ENCODE measurements around the gene SCAF11.
A peak's percentile ranks its signal among the peaks of the same experiment; 100 is the strongest.
"Not testable (repeated sequence)": the region's sequence is repeated elsewhere in the genome, so short reads cannot be mapped to it uniquely, and the experiment has no call there.

Gene SCAF11

GRCh38 chr12:45990468-45991283 lies at the start of gene SCAF11:
SCAF11 (minus strand) TSS chr12:45990574; CDS start chr12:45964167, 26,407 bp downstream.
- DNase-seq = peak; percentile 94

GRCh38 chr12:46037066-46037465 lies 46.7 kb upstream of the SCAF11 start:
- DNase-seq = not testable (repeated sequence)

- no peak for DNase-seq
Measured at GRCh38 chr12:46027172-46027571, 36.8 kb upstream of the SCAF11 start.

- DNase-seq = no peak
Measured at GRCh38 chr12:46024099-46024498, 33.7 kb upstream of the SCAF11 start.

GRCh38 chr12:46020768-46021167 lies 30.4 kb upstream of the SCAF11 start:
- no peak for DNase-seq

GRCh38 chr12:46018712-46019111 lies 28.3 kb upstream of the SCAF11 start:
- DNase-seq = not testable (repeated sequence)

- not testable (repeated sequence) for DNase-seq
Measured at GRCh38 chr12:46017866-46018375, 27.5 kb upstream of the SCAF11 start.

- DNase-seq = no peak
Measured at GRCh38 chr12:46005823-46006222, 15.4 kb upstream of the SCAF11 start.

- no peak for DNase-seq
Measured at GRCh38 chr12:46005151-46005797, 14.9 kb upstream of the SCAF11 start.

GRCh38 chr12:46004715-46005114 lies 14.3 kb upstream of the SCAF11 start:
- no peak for DNase-seq

GRCh38 chr12:46000076-46000475 lies 9.7 kb upstream of the SCAF11 start:
- DNase-seq = not testable (repeated sequence)

- no peak for DNase-seq
Measured at GRCh38 chr12:45994736-45995135, 4.4 kb upstream of the SCAF11 start.

- DNase-seq = peak; percentile 32
Measured at GRCh38 chr12:45991284-45992249, 1.2 kb upstream of the SCAF11 start.

GRCh38 chr12:45989721-45990467 lies 480 bp downstream of the SCAF11 start:
- peak; percentile 27 for DNase-seq

- no peak for DNase-seq
Measured at GRCh38 chr12:45989287-45989686, 1.1 kb downstream of the SCAF11 start.

GRCh38 chr12:45988264-45988663 lies 2.1 kb downstream of the SCAF11 start:
- no peak for DNase-seq

- DNase-seq = no peak
Measured at GRCh38 chr12:45987340-45987727, 3.0 kb downstream of the SCAF11 start.

- no peak for DNase-seq
Measured at GRCh38 chr12:45986641-45987339, 3.6 kb downstream of the SCAF11 start.

- DNase-seq = no peak
Measured at GRCh38 chr12:45981075-45981837, 9.1 kb downstream of the SCAF11 start.

- DNase-seq = no peak
Measured at GRCh38 chr12:45980540-45980939, 9.8 kb downstream of the SCAF11 start.

GRCh38 chr12:45978108-45978507 lies 12.3 kb downstream of the SCAF11 start:
- no peak for DNase-seq
